Muscle of arm (tissue), 12 donors: ENCODE results near the gene RPL7A. TPM values are rescaled to one million over a fixed set of nuclear protein-coding genes. Genes with fewer than 3 reads are reported as not detected.

Experiments used
- DNase-seq: peaks from one replicate; pipeline ENCODE4 v3.0.0-alpha.2; 2013
- polyA plus RNA-seq, 12 donors: library from polyadenylated mRNA; unstranded; fragments of 120-200 nt; gene quantifications; one replicate each; pipeline ENCODE4 v1.2.1, GENCODE V29; 2013; ENCODE audit not compliant: insufficient read length in 12 of 12

The RPL7A gene
- polyA plus RNA-seq, 12 donors = 2,000 to 2,688 (median 2,248) TPM; not detected in 1

DNA sequence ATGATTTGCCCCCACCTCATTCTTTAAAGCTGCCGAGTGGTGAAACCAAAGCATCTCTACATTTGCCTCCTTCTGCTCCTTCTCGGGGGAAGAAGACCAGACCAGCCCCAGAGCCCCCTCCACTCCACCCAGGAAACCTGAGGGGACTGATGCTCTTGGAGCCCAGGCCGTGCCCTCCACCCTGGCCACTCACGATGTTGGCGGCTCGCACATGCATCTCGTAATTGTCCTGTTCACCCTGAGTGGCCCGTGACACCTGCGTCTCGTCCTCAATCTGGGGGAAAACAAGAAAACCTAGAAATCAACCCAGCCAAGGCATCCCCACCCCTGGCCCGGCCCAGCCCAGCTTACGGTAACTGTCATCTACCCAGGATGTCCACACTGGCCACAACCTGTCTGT lies 3.0 kb upstream of the RPL7A start:
- no peak for DNase-seq

DNA sequence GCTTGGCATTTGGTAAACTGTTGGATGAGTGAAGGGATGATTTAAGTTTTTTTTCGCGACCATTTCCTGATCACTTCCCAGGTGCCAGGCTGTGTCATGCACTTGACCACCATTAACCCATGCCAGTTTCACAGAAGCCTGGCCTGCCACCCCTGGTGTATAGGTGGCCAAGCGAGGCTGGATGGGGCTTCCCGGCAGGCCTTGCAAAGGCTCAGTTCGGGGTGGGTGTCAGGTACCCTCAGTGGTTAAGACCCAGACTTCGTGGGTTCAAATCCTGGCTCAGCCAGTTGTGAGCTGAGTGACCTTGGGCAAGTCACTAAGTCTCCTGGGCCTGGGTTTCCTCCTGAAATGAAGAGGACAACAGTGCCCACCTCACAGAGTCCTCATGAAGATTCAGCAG lies 2.4 kb upstream of the RPL7A start:
- no peak for DNase-seq

DNA sequence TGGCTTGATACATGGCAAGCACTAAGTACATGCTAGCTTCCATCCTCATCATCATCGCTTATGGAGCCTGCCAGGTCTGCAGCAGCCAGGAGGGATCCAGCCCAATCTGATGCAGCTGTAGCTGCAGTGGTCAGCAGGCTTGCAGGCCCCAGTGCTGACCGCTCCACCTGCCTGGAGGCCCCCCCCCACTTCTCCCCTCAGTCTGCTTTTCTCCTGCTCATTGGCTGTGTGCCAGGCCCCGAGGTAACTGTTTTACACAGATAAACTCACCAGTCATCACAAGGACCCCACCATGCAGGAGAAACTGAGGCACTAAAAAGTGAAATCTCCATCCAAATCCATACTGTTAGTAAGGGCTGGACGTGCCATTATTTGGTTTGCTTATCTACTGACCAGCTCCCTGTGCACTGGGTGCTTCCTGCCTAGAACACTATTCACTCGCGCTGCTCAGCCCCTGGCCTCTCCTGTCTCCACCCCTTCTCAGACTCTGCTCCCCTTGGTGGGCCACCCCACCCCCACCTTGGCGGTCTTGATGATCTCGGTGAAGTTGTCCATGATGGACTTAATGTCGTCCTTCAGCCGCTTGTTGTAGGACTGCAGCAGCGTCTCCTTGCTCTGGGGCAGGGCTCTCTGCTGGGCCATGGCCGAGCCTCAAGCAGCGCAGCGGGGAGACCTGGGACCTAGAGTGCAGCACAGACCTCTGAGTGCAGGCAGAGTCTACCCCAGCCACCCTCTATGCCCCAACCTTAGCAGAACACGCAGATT lies 1.8 kb upstream of the RPL7A start:
- DNase-seq = no peak

DNA sequence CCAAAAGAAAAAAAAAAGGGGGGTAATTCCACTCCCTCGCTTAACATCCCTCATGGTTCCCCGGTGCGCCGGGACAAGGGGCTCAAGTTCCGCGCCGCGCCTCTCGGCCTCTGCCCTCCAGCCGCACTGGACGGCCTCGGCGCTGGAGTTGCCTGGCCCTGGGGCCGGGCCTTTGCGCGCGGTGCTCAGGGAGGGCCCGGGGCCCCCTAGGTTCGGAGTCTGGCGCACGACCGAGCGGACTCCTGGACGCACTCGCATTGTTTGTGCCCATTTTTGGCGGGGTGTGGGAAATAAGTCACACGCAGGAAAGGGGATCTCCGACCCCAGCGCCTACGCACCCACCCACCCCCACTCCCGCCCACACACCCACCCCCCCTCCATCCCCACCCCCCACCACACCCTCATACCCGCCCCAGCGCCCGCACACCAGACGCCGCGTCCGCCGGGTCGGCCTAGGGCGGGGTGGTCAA lies 468 bp upstream of the RPL7A start:
- peak; percentile 43 for DNase-seq

DNA sequence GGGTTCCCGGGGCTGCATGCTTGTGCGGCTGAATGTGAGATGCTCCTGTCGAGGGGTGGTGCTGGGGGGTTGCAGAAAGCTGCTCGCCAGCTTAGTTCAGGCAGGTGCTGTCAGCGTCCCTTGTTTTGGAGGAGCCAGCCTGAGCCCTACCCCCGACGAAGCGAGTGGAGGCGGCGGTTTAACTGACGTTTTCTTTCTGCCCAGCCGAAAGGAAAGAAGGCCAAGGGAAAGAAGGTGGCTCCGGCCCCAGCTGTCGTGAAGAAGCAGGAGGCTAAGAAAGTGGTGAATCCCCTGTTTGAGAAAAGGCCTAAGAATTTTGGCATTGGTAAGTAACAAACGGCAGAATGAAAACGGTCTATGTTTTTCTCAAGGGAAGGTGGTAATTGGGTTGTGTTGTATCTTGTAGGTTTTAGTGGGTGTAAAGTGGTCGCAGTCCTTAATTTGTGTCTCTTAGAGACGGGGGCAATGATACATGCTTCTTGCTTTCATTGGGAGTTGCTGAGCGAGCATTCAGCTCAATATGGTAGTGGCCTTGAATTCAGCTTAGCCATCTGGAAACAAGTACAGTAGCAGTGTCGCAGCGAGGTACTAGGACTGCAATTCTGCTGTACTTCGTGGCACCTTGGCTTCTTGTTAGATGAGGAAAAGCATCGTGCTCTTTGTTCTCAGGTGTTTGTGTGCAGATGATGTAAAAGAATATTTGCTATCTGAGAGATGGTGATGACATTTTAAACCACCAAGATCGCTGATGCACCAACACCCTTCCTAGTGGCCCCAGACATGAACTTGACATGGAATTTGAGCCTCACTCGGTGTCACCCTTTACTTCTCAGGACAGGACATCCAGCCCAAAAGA lies 928 bp downstream of the RPL7A start:
- DNase-seq = no peak

DNA sequence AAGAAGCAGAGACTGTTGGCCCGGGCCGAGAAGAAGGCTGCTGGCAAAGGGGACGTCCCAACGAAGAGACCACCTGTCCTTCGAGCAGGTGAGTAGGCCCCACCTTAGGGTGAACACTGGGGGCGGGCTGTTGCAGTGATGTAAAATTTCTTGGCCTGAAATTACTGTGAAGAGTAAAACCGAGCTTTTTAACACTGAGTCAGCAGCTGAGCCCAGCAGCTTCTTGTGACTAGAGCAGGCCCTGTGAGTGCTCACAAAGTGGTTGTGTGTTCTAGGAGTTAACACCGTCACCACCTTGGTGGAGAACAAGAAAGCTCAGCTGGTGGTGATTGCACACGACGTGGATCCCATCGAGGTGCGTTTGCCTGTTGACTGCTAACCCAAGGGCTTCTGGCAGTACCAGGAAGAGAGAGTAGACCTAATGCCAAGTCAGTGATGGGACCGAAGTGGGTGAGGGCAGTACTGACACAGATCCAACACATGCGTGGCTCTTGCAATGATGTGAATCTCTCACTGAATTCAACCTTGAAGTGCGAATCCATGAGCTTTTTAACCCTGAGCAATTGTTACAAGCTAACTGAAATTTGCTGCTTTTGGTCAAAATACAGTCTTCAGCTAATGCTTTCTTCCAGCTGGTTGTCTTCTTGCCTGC lies 2.1 kb downstream of the RPL7A start:
- no peak for DNase-seq

DNA sequence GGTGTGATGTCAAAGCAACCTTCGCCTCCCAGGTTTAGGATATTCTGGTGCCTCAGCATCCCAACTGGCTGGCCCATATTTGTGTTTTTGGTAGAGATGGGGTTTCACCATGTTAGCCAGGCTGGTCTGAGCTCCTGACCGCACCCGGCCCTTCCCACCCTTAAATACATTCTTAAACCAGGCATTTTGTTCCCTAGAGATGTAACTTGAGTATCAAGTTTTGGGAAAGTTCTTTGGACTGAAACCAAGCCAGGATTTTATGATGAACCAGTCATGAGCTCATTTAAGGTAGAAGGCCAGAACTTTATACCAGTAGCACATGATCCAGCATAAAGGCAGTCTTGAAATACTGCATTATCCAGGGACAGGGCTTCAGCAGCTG lies 3.5 kb downstream of the RPL7A start:
- DNase-seq = no peak

DNA sequence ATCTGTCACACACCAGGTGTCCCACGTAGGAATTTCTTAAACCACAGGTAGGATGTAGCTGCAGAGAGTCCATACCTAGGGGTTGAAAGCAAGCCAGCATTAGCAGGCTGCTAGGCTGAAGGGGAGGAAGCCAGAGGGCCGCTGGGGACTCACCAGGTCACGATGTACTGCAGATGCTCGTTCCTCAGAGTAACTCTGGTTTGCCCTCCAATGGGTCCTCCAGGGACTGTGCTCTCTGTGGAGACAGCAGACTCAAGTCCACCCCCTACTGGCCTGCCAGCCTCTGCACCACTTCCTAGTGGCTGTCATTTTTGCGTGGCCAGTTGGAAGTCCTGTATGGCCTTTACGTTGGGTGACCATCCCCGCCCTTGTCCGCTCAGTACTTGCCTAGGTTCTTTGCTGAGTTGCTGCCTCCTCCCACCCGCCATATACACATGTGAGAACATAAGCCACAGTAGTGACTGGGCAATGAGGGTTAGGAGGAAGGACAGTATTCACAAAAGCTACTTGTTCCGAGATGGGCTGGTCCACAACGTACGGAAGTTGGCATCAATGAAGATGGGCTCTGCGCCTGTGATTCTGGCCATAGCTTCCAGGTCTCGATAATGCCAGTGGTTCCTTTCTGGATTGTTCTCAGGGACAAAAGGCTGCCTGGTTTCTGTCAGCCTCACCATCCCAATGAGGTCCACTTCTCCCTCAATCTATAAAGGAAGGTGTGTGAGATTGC lies 4.1 kb downstream of the RPL7A start:
- no peak for DNase-seq

DNA sequence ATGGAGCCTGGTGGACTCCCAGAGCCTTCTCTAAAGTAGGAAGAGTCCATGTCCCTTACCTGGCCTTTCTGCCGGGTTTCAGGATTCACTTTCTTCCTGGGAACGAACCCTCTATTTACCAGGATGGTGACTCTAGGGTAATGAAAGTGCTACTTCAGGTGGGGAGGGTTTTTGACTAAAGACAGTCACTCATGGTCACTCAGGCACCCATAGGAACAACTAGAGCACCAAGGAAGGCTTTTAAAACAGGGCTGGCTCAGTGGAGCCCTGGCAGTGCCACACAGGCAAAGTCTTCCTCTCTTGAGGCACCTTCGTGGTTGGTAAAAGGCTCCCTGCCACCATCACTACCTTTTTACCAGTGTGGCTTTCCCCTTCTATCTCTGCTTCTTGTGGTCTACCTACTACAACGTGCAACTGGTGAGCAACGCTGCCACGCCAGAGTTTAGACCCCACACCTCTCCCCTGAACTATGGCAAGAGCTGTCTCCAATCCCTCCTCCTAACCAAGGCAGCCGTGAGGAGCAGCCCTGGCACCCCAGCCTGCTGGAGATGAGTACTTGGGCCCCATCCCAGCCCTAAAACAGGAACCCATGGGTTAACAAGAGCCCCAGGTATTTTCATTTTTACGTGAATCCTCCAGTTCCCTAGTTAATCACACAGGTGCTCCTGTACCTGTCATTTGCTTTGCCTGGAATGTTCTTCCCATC lies 4.8 kb downstream of the RPL7A start:
- DNase-seq = no peak

DNA sequence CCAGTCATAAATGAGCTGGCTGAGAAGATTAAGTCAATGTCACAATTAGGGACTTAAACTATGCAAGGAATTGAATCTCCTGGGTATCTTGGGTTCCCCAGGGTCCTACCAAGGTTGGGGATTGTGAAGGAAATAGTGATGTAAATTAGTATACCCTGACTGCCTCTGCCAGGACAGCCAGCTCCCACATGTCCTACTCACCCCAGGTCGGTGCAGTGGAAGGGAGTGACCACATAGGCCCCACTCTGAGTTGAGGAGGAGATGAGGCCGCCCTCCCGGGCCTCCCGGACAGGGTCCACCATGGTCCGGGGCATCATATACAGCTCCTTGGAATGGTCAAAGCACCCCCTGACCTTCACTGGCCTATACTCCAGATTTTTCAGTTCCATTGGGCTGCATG lies 5.5 kb downstream of the RPL7A start:
- no peak for DNase-seq

DNA sequence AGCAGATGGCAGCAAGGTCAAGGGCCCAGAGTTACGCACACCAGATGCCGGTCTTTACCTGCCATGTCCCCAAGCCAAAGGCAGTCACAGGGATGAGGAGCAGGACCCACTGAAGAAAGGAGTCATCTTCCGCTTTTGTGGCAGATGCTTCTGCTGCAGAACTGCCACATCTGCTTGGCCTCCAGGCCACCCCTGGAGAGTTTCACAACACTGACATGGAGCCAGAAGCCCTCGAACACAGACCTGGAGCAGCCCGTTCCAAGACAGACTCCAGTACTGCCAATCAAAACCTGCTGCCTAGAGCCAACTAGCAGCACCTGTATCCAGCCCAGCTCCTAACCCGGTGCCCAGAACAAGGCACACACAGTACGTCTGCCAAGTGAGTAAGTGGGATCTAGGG lies 6.7 kb downstream of the RPL7A start:
- DNase-seq = no peak

DNA sequence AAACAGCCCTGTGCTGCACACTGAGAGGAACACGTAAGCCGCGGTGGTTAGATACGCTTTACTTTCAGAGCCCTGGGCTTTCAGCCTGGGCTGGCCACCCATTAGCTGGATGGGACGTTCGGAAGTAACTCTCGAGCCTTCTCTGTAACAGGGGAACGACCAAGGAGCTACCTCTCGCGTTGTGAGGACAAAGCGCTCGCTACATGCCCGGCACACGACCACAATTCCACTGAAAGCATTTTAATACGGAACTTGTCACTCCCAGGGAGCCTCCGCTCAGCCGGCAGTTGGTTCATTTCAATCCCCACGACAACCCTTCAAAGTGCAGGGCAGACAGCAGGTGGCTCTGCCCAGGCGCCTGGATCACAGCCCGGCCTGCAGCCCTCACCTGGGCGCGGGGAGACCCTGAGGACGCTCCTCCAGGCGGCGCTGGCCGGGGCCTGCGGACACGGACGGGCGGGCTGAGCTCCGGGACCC lies 7.9 kb downstream of the RPL7A start:
- no peak for DNase-seq

DNA sequence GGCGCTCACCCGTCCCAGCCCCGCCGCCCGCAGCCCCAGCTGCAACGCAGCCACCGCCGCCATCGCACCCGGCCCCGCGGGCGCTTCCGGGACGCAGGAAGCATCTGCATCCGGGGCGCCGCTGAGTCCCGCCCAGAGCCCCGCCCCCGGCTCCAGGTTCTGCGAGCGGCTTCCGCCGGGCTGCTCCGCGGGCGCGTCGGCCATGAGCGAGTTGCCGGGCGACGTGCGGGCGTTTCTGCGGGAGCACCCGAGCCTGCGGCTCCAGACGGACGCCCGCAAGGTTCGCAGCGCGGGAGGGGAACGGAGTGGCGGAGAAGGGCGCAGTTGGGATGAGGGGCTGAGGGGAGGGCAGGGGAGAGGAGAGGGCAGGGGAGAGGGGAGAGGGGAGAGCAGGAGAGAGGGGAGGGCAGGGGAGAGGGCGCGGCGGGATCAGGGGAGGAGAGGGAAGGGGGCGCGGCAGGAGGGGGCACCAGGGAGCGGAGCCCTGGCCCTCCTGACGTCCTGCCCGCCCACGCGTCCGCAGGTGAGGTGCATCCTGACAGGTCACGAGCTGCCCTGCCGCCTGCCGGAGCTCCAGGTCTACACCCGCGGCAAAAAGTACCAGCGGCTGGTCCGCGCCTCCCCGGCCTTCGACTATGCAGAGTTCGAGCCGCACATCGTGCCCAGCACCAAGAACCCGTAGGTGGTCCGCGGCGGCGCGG lies 8.5 kb downstream of the RPL7A start, which contains the start of the genes SURF1 and SURF2:
SURF1 (minus strand) TSS at position 97 of the 701 bp plus-strand sequence; CDS start at position 63, 34 bp downstream.
SURF2 (plus strand) TSS at position 160 of the 701 bp plus-strand sequence; CDS start at position 203, 43 bp downstream.
- DNase-seq = peak; percentile 85

DNA sequence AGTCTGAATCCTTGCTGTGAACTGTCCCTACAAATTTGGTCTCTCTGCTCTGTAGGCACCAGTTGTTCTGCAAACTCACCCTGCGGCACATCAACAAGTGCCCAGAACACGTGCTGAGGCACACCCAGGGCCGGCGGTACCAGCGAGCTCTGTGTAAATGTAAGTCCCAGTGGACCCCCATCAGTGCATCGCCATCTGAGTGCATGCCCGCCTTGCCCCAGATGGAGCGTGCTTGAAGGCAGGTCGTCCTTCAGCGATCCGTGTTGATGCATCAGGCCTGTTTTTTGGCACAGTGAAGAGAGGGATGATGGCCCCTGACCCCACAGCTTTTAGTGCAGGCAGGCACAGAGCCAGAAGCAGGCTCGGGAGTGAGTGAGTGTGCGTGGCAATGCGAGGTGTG lies 9.6 kb downstream of the RPL7A start:
- DNase-seq = no peak

DNA sequence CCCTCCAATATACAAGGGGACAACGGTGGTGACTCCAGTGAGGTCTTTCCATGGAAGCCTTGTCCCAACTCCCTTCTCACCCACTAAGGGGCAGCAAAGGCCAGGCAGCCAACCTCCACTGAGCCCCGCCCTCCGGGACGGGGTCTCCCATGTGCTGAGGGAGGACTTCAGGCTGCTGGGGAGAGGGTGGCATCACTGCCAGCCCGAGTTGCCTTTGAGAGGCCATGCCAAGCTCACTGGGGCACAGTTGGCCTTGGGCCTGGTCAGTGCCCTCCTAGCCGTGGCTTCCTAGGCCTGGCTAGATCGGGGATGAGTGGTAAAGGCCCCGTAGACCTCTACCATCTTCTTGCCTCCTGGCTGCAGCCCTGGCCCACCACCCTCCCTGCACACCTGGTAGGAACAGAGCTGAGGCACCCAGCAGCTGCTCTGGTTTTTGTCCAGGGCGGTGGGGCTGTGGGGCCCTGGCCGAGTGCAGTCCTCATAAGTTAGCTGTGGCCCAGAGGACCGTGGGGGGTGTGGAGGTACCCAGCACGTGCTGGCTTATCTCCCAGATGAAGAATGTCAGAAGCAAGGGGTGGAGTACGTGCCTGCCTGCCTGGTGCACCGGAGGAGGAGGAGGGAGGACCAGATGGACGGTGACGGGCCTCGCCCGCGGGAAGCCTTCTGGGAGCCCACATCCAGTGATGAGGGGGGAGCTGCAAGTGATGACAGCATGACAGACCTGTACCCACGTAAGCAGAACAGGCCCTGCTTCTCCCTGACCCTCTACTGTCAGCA lies 11.6 kb downstream of the RPL7A start:
- no peak for DNase-seq

DNA sequence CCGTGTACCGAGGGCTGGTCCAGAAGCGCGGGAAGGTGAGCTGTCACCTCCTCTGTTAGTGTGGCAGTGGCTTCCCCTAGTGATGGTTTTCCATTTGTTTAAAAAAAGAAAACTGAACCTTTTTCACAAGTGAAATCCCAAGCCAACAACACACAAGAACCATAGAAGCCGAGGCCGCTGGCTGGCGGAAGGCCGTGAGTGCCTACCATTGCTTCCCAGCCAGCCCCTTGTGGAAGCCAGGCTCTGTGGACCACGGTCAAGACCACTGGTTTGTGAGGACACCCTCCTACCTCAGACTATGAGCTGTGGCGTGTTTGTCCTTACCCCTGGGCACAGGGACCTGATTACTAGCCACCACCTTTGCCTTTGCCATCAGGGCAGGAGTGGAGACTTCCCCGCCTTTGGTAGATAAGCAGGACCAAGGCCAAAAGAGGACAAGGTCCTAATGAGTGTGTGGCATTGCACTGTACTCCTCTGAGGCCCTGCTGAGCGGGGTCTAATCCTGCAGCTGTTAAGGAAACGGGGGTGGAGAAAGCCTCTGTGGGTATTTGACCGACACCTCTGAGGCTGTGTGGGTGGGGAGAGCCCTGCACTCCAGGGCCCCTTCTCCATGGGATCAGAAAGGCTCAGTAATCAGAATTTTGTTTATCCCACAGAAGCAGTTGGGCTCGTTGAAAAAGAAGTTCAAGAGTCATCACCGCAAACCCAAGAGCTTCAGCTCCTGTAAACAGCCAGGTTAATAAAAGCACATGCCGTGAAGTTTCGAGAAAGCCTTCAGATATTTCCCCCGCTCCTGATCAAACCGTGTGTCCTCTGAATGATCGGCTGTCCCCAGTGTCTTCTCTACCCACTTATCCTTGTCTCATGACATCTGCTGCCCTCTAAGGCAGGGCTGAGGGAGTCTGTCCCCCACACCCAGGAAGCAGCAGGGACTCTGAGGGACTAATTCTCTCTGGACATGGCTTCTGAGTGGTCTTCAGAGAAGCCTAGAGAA lies 12.7 kb downstream of the RPL7A start:
- DNase-seq = no peak

DNA sequence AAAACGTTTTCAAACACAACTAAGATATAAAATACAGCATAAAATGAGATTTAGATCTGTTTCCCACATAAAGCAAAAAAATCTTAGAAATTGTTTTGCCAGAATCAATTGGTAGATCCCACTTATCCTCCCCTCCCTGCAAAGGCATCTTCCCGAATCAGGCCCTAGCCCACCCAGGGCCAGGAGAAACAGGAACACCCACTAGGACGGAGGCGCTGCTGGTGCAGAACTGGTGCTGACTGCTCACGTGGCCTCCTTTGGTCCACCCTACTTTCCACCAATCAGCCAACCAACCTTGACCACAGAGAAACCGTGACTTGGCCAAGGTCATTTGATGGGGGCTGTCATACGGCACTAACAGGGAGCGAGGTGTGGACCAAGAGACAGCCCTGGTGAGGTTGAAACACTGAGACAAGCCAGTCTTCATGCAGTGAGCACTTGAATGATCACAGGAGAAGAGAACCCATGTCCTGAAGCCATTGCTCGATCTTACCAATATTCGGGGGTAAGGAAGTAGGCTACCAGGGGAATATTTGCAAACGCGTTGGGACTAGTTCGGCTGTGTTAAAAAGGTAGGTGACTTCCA lies 13.6 kb downstream of the RPL7A start:
- DNase-seq = no peak
